MCF 10A (cell line): ENCODE results near the gene SLC25A1. TPM values are rescaled to one million over a fixed set of nuclear protein-coding genes. Genes with fewer than 3 reads are reported as not detected.
A peak's percentile ranks its signal among the peaks of the same experiment; 100 is the strongest.

Experiments used
- BruUV-seq: library from RNA; stranded (reverse); fragments of 400-500 nt; replicated peaks from 2 replicates; lab custom pipeline; 2021; lab: Mats Ljungman, UMichigan
- CTCF ChIA-PET: fragments of 300-600 bp; sonication (Branson Sonifier 250); formaldehyde crosslinking; extraction: SDS; loops from one replicate; lab custom pipeline; 2021; ENCODE audit warnings: antibody characterized with exemption, inconsistent platforms; lab: Yijun Ruan, JAX
- POLR2A ChIA-PET: fragments of 300-600, 350-650 bp; sonication (Branson Sonifier 250); formaldehyde crosslinking; extraction: SDS; loops from one replicate; lab custom pipeline; 2020; ENCODE audit warnings: antibody characterized with exemption, inconsistent platforms; lab: Yijun Ruan, JAX
- DNase-seq: peaks from one replicate; pipeline ENCODE4 v3.0.0-alpha.2; 2018; ENCODE audit not compliant: unreplicated experiment
- H3K27ac Mint-ChIP-seq: one replicate; pipeline ENCODE4 v1.8.0; 2022; ENCODE audit warnings: mild to moderate bottlenecking, low read depth, mixed read lengths; ENCODE audit not compliant: unreplicated experiment
- H3K27me3 Mint-ChIP-seq: one replicate; pipeline ENCODE4 v1.8.0; 2022; ENCODE audit warnings: mixed read lengths; ENCODE audit not compliant: insufficient read depth, unreplicated experiment
- H3K36me3 Mint-ChIP-seq: one replicate; pipeline ENCODE4 v1.8.0; 2022; ENCODE audit warnings: mild to moderate bottlenecking, moderate library complexity, mixed read lengths; ENCODE audit not compliant: insufficient read depth, unreplicated experiment
- H3K4me1 Mint-ChIP-seq: one replicate; pipeline ENCODE4 v1.8.0; 2022; ENCODE audit warnings: mixed read lengths; ENCODE audit not compliant: insufficient read depth, unreplicated experiment
- H3K4me3 Mint-ChIP-seq: one replicate; pipeline ENCODE4 v1.8.0; 2022; ENCODE audit warnings: mild to moderate bottlenecking, moderate library complexity, mixed read lengths; ENCODE audit not compliant: unreplicated experiment
- H3K9me3 Mint-ChIP-seq: one replicate; pipeline ENCODE4 v1.8.0; 2022; ENCODE audit warnings: mixed read lengths; ENCODE audit not compliant: unreplicated experiment
- CTCF ChIP-seq: fragments of 200-600 bp; IDR thresholded peaks from one replicate; pipeline ENCODE4 v1.8.0; 2022; ENCODE audit warnings: antibody characterized with exemption, mild to moderate bottlenecking; ENCODE audit not compliant: unreplicated experiment
- intact Hi-C: fragments of 100-400 bp; cut with micrococcal nuclease; formaldehyde crosslinking; loops from 2 replicates; pipeline ENCODE4 v1.14.1; 2022
- total RNA-seq: library from RNA; stranded (reverse); gene quantifications from 2 replicates; pipeline ENCODE4 v1.2.3, GENCODE V29; 2022

The SLC25A1 gene
- total RNA-seq, 1 experiment from 2014 or later, result 53.9 TPM

DNA sequence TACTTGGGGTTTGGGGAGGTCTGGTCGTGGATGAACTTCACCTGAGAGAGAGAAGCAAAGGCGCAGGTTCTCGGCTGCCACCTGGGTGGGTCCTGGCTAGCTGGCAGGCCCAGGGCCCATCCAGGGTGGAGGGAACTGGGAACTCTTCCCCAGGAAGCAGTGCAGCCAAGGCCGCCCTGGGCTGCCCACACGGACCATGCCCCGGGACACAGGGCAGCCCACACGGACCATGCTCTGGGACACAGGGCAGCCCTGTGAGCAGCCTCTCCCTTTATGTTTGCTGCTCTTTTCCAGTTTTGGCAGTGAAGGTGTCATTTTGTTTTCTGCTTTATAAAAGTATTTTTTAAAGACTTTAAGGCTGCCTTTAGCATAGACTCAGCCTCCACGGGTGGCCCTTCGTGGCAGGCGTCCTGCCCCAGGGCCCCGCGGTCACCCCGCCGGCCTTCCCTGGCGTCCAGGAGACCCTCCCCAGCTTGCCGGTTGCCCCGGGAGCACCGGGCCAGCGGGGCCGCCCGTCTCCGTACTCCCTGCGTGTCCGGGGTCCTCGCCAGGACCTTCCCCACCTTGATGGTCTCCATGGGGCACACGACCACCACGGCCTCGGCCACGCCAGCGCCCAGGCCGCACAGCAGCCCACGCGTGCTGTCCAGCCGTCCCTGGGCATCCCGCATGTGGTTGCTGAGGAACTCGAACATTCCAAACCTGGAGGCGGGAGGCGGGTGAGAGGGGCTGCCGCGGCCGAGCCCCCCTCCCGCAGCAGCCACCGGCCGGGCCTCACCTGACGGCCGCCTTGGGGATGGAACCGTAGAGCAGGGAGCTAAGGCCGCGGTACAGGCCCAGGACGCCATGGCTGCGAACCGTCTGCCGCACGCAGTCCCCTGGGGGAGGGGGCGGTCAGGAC, 1.1 kb downstream of the SLC25A1 start:
- H3K9me3 Mint-ChIP-seq, result no peaks in the 10 kb centered on the region
- BruUV-seq, result no TSS peak
- intact Hi-C loops, result loop anchor here (2.0 to 5.0 kb wide), 3 partner anchors 113 to 453 kb away; partner anchors contain the start of genes C22orf39 and CLTCL1
- CTCF ChIA-PET, result interaction anchor here (0.6 kb wide), 1 partner anchor 105 kb away, joined by 3 read pairs; no protein-coding TSS in a partner anchor
- POLR2A ChIA-PET, result interaction anchor here (0.7 to 3.3 kb wide), 6 partner anchors 33 to 1740 kb away, joined by 3 to 30 read pairs (median 4); partner anchors contain the start of genes CDC45, DGCR2, ESS2 and HIRA
- peaks cover 19% of the 10 kb centered on the region for H3K36me3 Mint-ChIP-seq
- H3K4me1 Mint-ChIP-seq, result peaks cover 31% of the 10 kb centered on the region
- H3K27me3 Mint-ChIP-seq, result no peaks in the 10 kb centered on the region
- peak; percentile 15 for DNase-seq
- H3K4me3 Mint-ChIP-seq, result peak overlapping the region; percentile 75
- H3K27ac Mint-ChIP-seq, result peak overlapping the region; percentile 31
- no peak for TF ChIP-seq CTCF

DNA sequence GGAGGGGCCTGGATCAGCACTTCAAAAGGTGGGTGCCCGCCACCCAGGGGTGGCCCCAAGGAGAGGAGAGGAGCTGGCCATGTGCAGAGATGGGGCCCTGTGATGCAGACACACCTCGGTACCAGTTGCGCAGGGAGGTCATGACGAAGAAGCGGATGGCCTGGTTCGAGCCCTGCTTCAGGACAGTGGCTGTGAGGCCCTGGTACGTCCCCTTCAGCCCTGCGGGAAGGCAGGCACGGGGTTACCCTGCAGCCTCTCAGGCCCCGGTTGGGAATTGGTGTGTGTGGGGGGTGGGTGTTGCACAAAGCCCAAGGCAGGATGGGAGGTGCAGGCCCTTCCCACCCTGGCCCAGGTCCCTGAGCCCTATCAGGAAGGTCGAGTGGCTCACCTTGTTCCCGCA, 1.8 kb downstream of the SLC25A1 start:
- Mint-ChIP-seq H3K27me3 (no peaks in the 10 kb centered on the region), H3K27ac (no peak overlapping the region), H3K36me3 (peaks cover 19% of the 10 kb centered on the region), H3K4me1 (peaks cover 36% of the 10 kb centered on the region), H3K9me3 (no peaks in the 10 kb centered on the region), H3K4me3 (peak overlapping the region; percentile 75)
- CTCF ChIA-PET, result no interaction called here
- TF ChIP-seq CTCF, result no peak
- no peak for DNase-seq
- intact Hi-C loops, result loop anchor here (5.0 kb wide), 1 partner anchor 271 kb away; the partner anchor contains the start of gene C22orf39
- POLR2A ChIA-PET, result interaction anchor here (1.3 kb wide), 1 partner anchor 303 kb away, joined by 3 read pairs; the partner anchor contains the start of gene CDC45
- no TSS peak for BruUV-seq

DNA sequence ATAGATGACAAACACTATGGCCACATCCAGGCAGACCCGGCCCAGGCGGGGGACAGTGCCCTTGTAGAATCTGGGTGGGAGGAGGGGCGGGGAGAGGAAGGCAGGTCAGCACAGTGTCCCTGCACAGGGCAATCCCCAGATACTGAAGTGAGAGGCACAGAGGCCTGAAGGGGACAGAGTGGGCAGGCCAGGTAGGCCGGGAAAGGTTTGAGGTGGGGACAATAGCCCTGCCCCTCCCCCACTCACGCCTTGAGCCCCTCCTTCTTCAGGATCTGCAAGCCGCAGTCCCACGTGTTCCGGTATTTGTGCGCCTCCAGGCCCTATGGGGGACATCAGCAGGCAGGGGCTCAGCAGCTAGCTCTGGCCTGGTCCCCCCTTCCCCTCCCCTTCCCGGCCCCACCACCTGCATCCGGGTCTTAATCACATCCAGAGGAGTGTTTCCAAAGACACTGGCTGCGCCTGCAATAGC, 2.3 kb downstream of the SLC25A1 start:
- ChIA-PET POLR2A (interaction anchor here (0.8 kb wide), 1 partner anchor 390 kb away, joined by 5 read pairs; no protein-coding TSS in a partner anchor), CTCF (interaction anchor here (0.6 kb wide), 1 partner anchor 109 kb away, joined by 3 read pairs; no protein-coding TSS in a partner anchor)
- intact Hi-C loops, result loop anchor here (5.0 kb wide), 1 partner anchor 271 kb away; the partner anchor contains the start of gene C22orf39
- no peaks in the 10 kb centered on the region for H3K27me3 Mint-ChIP-seq
- peaks cover 36% of the 10 kb centered on the region for H3K4me1 Mint-ChIP-seq
- no peaks in the 10 kb centered on the region for H3K9me3 Mint-ChIP-seq
- H3K27ac Mint-ChIP-seq, result peak overlapping the region; percentile 57
- DNase-seq, result no peak
- peaks cover 19% of the 10 kb centered on the region for H3K36me3 Mint-ChIP-seq
- peak overlapping the region; percentile 75 for H3K4me3 Mint-ChIP-seq
- no TSS peak for BruUV-seq
- no peak for TF ChIP-seq CTCF
